ENCODE measurements around the gene ABCF2. TPM values are rescaled to one million over a fixed set of nuclear protein-coding genes. Genes with fewer than 3 reads are reported as not detected.

Gene ABCF2
- total RNA-seq, 1 experiment from 2014 or later, result 73.6 TPM

DNA sequence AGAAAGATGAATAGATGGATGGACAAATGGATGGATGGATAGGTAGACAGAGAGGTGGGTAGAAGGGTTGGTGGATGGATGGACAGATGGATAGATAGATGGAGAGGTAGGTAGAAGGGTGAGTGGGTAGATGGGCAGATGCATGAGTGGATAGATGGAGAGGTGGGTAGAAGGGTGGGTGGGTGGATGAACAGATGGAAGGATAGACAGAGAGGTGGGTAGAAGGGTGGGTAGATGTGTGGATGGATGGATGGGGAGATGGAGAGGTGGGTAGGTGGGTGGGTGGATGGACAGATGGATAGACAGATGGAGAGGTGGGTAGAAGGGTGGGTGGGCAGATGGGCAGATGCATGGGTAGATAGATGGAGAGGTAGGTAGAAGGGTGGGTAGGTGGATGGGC is 29.1 kb downstream of the ABCF2 start:
- DNase-seq (ENCODE audit: extremely low read depth, low read depth), result no peak

DNA sequence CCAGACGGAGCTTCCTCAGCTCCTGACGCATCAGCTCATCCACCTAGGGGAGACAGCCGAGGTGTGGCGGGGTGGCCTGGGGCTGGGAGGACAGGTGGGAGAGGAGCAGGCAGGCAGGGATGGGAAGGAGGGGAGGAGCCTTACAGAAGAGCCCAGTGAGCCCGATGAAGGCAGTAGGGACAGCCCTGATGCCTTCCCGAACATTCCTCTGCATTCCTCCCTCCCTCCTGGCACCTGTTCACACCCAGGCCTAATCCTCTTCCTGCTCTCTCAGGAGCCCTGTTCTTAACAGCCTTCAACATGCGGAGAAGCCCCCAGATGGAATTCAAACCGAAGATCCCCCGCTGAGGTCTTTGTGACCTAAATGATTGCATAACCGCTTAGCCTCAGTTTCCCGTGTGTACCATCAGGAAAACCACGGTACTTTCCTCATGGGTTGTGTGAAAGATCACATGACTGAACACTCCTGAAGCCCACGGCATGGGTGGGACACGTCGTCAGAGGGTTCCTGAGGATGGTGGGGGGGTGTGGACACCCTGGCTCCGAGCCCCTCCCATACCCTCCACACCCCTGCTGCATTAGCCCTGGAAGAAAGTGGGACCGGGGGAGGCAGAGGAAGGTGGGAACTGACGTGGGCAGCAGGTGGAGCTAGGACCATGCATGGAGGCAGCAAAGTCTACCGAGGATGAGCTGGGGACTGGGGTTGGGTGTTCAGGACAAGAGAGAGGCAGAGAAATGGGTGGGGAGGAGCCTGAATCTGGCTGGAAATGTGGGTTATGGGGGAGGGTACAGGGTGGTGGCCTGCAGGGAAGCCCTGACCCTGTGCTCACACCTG is 31.2 kb downstream of the ABCF2 start:
- no peak for DNase-seq (ENCODE audit: extremely low read depth, low read depth)

DNA sequence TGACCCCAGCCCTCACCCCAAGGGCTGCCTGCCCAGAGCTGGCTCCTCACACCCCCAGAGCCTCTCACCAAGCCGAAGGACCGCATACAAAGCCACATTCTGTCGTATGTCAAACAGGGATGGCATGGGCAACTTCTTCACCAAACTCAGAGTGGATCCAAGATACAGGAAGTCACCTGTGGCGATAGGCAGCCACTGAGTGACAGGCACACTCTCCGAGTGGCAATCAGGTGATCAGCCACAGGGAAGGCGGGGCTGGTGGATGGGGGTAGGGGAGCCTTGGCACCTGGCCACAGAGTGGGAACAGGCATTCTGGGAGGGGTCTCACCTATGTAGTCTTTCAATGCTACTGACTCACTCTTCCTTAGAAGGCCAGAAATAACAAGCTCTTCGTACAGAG is 32.8 kb downstream of the ABCF2 start:
- DNase-seq (ENCODE audit: extremely low read depth, low read depth), result no peak

DNA sequence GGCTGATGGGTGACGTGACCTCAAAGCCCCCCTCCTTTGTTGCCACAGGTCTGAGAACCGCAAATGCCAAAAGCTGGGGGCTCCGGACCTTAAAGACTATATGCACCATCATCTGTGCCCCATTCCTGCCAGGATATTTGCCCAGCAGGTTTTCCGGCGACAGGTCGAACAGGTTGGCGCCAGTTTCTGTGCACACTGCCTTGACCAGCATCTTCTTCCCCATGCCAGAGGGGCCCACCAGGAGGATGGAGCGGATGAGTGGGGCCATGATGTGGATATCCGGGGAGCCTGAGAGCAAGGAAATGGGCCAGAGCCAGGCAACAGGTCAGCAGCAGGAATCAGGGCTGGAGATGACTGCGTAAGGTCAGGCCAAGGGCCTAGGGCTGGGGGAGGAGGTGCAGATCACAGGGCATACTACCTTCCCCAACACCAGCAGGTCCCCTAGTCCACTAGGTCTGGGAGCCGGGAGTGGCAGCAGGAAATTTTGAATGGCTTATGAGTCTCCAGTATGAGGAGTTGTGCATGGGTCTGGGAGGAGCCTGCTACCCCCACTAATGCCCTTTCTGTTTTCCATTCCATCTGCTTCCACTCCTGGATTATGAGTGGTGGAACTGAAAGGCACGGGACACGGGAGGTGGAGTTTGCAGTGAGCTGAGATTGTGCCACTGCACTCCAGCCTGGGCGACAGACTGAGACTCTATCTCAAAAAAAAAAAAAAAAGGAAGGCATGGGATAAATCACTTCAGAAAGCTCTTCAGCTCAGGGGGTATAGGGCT is 33.6 kb downstream of the ABCF2 start:
- DNase-seq (ENCODE audit: extremely low read depth, low read depth), result no peak

DNA sequence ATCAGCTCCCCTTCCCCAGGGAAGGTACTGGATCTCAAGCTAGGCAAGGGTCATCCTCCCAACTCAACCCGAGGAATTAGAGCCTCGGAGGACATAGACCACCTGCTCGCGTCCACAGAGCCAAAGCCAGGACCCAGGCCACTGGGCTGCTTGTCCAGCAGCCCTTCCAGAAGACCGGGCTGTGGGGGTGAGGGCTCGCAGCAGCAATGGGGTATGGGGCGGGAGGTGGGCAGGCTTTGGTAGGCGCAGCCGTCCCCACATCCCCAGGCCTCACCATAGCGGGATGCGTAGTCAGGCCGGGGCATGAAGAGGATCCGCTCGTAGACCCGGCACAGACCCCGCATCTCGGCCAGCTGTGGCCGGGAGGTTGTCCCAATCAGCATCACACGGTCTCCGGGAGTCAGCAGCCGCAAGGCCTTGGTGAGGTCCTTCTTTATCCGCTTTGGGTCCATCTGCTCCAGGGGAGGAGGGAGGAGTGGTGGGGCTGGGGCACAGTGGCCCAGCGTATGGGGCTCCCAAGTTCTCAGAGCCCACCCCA is 34.9 kb downstream of the ABCF2 start:
- no peak for DNase-seq (ENCODE audit: extremely low read depth, low read depth)

DNA sequence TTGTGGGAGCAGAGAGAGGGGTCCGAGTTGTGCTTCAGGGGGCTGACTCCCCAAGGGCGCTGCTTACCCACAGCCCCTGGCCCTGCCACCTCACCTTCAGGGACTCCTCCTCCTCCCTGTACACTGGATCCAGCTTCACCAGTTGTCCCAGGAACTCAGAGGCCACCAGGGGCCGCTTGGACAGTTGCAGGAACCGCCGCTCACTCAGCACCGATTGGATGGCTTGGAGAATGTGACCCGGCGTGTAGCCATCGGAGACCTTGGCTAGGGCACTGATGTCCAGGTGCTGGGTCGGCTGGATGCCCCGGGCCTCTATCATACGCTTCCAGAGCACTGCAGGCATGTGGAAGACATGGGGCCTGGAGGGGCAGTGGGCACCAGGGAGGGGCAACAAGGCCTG is 35.5 kb downstream of the ABCF2 start:
- DNase-seq (ENCODE audit: extremely low read depth, low read depth), result no peak

DNA sequence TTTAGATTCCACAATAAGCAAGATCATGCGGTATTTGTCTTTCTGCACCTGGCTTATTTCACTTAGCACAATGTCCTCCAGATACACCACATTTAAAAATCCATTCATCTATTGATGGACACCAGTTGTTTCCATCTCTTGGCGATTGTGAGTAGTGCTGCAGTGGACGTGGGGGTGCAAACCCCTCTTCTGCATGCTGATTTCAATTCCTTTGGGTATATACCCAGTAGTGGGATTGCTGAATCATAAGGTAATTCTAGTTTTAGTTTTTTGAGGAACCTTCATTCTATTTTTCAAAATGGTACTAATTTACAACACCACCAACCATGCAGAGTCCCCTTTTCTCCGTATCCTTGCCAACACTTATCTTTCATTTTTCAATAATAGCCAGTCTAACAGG is 38.0 kb downstream of the ABCF2 start:
- no peak for DNase-seq (ENCODE audit: extremely low read depth, low read depth)

DNA sequence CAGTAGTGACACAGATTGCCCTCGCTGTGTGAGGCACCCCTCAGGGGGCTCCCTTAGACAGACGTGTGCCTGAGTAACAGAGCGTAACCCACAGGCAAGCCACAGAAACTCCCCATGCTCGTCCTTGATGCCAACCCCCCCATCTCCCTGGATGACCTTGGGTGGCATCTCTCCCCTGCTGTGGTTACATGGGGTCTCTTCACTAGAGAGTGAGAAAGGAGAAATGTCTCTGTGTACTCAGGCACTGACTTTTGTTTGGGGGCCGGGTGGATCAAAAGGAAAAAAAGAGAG is 38.8 kb downstream of the ABCF2 start:
- no peak for DNase-seq (ENCODE audit: extremely low read depth, low read depth)

DNA sequence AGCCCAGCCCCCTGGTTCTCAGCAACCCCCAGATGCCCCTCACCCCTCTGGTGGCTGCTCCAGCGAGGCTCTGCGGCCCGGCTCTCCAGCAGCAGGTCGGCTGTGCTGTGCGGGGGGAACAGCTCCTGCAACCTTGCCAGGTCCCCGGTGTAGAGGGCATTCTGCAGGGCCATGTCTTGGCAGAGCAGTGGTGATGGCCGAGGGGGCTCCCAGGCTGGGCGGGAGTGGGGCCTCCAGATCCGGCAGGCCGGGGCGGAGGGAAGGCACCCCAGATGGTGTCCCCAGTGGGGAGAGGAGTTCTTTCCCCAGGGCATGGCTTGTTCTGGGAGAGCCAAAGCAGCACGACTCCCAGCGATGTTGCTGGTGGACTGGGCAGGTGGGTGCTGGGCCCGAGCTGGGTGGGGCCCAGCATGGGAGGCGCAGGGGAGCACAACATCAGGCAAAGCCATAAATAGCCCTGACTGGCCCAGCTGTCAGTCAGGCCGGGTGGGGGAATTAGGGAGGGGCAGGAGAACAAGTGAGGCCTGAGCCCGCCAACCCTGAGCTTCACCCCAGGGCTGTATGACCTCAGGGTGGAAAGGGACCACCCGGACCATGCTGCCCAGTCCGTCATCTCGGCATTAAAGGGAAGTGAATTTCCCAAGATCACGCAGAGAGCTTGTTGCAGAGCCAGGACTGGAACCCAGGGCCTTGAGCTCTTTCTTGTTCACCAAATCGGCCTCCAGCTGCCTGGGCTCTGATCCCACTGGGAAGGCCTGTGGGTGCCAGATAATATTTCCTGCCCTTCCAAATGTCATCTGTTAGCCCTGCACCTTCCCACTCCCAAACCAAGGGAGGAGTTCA is 39.4 kb downstream of the ABCF2 start:
- no peak for DNase-seq (ENCODE audit: extremely low read depth, low read depth)

DNA sequence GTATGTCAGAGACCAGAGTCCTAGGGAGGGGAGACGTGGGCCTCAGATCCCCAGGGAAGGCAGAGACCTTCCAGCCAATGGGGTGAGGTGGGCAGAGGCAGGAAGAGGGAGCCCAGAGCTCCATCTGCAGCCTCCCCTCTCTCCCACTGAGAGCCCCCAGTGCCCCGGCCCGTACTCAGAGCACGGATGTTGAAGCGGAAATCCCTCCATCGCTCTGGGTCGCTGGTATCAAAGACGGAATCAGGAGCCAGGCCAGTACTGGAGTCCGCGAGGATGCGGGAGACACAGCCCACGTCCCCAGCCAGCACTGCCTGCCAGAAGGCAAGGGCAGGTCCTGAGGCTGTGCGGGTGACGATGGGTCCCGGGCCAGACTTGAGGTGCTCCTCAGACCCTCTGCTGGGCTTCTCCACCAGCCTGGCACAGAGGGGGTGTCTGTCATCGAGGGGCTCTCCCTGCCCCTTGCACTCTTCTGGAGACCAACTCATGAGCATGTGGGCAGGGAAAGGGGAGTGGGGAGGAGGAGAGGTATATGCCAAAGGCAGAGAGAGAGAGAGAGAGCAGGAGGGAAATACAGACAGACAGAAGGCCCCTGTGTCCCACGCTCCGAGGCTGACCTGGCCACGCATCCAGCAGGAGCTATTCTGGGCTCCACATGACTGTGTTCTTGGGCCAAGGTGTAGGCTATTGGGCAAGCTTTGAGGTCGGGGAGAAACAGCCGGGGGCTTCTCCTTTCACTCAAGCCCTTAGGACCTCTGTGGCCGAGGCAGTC is 40.2 kb downstream of the ABCF2 start, which contains the start of gene ASB10:
ASB10 (minus strand) TSS at position 611 of the 769 bp plus-strand sequence; CDS start at position 491, 120 bp downstream.
- no peak for DNase-seq (ENCODE audit: extremely low read depth, low read depth)

DNA sequence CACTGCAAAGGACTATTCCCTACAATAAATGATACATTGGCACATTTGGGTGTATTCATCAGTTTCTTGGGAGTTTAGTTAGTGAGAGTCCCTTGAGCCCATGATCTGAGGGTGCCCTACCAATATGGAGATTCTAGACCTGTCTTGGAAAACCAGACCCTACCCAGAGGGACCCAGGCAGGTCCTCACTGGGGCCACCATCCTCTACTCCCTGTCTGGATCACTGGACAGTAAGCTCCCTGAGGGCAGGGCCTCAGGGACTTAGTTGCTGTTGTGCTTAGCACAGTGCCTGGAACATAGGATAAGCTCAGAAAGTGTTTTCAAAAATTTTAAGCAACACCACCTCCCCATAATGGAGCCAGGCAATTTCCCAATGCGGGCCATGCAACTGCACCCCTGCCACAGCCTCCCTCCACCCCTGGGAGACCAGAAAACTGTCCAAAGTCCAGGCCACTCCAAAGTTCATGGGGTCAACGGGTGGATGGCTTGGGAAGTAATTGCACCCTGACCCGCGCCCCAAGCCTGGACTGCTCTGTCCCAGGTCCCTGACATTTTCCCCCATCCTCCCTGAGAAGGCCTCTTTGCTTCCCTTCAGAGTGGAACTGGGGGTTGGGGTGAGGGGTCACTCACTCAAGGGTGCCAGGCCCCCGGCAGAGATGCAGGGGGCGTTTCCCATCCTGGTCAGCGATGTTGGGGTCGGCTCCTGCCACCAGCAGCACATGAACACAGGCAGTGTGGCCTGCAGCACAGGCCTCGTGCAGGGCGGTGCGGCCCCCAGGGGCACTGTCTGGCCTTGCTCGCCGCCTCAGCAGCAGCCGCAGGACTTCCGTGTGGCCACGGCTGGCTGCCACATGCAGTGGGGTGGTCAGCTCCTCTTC is 41.0 kb downstream of the ABCF2 start:
- no peak for DNase-seq (ENCODE audit: extremely low read depth, low read depth)

DNA sequence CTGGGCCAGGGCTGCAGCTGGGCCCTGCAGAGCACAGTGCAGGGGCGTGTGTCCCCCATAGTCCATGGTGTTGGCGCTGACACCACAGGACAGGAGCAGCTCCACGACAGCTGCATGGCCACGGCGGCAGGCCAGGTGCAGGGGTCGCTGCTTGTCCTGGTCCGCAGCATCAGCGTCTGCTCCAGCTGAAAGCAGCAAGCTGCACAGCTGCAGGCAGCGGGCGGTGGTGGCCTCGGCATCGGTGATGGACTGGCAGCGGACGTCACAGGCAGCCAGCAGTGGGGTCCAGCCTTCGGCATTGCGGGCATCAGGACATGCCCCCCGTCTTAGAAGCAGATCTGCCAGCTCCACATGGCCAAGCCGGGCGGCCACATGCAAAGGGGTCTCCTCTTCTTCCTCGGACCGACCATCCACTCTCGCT is 46.0 kb downstream of the ABCF2 start:
- no peak for DNase-seq (ENCODE audit: extremely low read depth, low read depth)

DNA sequence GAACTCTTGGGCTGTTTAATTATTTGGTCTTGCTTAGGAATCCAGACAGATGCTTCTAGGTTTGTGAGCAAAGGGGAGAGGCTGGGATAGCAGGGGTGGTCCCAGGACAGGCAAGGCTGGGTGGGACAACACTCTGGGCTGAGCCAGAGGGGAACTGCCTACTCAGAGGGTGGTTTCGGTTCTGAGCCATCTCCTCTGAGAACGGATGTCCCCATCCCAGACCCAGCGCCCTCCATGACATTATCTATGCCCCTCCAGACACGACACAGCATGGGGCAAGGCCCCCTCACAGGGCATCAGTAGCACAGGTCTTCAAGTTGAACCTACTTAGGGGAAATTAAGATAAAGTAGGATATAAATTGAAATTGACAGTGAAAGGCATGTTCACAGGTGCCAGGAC is 47.1 kb downstream of the ABCF2 start:
- no peak for DNase-seq (ENCODE audit: extremely low read depth, low read depth)

DNA sequence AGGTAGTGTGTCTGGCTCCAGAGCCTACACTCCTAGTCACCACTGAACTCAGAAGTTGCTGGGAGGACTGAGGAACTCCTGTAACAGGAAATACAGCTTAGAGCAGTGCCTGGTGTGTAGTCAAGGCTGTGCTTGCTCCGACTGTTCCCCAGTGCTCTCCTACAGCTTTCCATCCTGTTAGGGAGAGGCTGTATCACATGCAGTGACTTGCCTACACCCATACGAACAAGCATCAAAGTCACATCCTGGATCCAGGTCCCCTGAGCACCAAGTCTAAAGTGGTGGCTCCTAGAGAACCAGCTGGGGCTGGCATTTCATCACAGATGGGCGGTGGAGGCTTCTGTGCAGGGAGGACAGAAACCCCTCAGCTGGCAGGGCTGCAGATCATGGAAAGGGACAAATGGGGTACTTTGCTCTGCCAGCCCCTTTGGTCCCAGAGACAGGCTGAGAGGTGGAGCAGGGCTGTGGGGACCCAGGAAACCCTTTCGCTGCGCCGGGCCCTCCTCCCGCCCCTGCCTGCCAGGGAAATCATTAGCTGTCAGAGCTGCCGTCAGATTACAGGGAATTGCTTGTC is 47.6 kb downstream of the ABCF2 start:
- no peak for DNase-seq (ENCODE audit: extremely low read depth, low read depth)

DNA sequence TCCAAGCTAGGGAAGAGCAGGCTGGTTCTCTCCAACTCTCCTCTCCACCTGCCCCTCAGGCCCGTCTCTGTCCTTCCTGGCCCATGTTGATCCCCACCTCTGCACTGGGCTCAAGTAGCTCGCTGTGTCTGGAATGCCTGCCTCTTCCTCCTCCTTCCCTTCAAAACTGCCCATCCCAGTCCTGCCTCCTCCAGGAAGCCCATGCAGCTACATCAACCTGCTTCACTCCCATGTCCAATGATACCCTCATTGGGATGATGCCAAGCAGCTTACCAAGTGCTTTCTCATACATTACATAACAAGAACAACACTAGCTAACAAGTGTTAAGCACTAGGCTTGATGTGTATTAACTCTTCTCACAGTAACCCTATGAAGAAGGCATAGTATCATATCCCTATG is 48.2 kb downstream of the ABCF2 start:
- no peak for DNase-seq (ENCODE audit: extremely low read depth, low read depth)

DNA sequence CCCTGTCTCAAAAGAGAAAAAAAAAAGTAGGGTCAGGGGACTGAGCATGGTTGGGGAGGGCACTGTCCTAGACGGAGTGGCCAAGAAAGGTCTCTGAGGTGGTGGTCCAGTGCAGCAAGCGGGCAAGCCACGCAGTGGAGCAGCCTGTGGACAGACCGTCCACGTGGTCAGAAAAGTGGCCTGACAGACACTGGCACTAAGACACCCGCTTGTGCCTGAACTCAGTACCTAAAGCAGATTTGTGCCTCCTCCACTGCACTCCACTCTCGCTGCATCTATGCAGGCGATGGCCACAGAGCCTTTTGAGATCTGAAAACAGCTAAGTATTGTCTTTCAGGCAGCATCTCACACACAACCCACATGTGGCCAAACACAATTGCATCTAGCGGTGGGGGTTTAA is 48.8 kb downstream of the ABCF2 start:
- DNase-seq (ENCODE audit: extremely low read depth, low read depth), result no peak

DNA sequence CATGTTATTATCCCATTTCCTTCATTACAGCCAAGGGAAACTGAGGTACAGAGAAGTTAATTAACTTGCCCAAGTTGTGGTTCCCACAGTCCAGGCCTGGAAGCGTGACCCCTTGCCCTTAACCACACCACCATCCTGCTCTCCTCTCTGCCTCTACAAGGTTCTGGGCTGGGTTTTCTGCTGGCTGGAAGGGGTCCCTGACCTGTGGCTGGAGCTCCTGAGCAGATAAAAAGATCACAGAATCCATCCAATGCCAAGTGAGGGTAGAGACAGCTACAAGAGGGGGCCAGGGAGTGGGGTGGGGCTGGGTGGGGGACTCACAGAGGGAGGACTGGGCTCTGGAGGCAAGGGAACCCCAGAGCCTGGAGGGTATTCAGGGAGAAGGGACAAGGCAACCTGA is 49.7 kb downstream of the ABCF2 start:
- DNase-seq (ENCODE audit: extremely low read depth, low read depth), result no peak

DNA sequence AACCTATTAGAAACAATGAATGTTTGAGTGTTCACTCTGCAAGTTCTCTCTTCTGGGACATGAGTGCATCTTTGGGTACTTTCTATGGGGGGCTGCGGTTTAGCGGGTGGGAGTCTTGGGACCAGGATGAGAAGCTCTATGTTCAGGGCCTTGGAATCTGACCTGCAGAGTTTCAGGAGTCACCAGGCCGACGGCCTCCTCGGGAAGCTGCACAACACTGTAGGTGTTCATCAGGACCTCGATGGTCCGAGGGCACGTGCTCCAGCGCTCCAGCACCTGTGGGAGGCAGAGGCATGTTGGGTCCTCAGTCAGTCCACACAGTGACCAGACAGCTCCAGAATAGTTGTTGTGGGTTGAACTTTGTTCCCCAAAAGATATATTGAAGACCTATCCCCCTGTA is 50.6 kb downstream of the ABCF2 start:
- no peak for DNase-seq (ENCODE audit: extremely low read depth, low read depth)

DNA sequence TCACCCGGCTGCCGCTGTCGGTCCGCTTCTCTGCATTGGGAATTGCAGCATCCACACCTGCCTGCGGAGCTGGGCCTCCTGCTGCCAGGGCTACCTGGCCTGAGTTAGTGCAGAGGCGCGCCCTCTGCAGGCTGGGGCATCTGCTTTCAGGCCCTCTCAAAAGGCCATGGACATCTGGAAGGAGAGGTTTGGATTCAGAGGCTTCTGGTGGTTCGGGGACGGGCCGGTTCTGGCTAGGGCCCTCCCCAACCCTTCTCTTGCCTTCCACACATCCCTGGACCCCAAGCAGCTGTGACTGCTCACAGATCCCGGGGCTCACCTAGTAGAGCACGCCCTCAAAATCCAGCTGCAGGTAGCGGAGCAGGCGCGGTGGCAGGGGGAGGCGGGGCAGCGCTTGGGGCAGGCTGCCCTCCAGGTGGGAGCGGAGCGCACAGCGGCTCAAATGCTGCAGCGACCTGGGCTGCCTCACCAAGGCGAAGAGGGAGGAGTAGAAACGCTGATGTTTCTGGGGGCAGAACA is 51.2 kb downstream of the ABCF2 start:
- no peak for DNase-seq (ENCODE audit: extremely low read depth, low read depth)

Measured in NCI-H460 (cell line).